GM19193 (cell line): ENCODE measurements around the gene SBNO1.
A peak's percentile ranks its signal among the peaks of the same experiment; 100 is the strongest.

ENCODE experiments used
- POLR2A ChIP-seq: IDR thresholded peaks from 4 replicates; pipeline ENCODE4 v1.6.1; 2011; ENCODE audit not compliant: insufficient read depth, insufficient read length; ENCODE audit errors: extremely low read depth

The SBNO1 gene

GRCh38 chr12:123364532-123365024 is at the start of gene SBNO1:
SBNO1 (minus strand) TSS chr12:123364847; CDS start chr12:123350441, 14,406 bp downstream.
- peak; percentile 82 for TF ChIP-seq POLR2A

DNA sequence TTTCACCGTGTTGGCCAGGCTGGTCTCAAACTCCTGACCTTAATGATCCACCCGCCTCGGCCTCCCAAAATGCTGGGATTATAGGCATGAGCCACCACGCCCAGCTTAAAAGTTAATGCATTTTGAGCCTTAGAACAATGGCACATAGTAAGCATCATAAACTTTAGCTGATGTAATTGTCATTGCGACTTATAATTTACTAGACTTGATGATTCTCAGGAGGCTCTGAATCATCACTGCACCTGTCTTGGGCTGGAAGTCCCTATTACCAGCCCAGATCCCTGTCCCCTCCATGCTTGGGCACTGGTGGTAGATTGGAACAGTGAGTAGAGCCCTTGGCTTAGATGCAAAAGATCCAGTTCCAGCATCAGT is 45.4 kb upstream of the SBNO1 start:
- TF ChIP-seq POLR2A, result no peak

DNA sequence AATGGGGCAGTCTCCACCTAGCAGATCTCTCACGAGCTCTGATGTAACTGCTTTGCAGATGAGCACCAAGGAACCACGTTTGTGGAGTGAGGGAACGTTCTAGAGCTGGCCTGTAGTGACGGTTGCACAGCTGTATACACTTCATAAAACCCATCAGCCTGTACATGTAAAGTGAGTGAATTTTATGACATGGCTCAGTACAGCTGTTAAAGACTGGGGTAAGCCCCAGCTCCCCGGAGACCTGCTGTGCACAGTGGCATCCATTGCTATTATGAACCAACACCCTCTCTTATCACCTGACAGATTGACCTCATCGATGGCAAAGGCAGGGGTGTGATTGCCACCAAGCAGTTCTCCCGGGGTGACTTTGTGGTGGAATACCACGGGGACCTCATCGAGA is 39.9 kb upstream of the SBNO1 start:
- TF ChIP-seq POLR2A, result no peak

- TF ChIP-seq POLR2A, result no peak
These were observed 37.4 kb upstream of the SBNO1 start for GRCh38 chr12:123401753-123402683.

DNA sequence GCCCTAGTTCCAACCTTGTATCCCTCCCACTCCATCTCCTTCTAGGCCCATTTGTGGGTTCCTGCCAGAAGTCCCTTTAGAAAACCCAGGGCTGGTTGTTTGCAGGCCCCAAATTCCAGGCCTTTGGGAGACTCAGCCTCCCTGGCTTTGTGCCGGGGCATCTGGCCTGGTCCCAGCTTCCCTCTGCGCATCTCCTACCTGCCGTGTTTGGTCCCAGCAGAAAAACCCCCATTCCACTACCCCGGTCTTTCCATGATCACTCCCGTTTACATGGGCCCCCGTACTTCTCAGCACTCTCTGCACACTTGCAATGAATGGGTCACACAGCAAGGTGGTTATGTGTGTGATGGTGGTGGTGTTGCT is 34.6 kb upstream of the SBNO1 start:
- no peak for TF ChIP-seq POLR2A

DNA sequence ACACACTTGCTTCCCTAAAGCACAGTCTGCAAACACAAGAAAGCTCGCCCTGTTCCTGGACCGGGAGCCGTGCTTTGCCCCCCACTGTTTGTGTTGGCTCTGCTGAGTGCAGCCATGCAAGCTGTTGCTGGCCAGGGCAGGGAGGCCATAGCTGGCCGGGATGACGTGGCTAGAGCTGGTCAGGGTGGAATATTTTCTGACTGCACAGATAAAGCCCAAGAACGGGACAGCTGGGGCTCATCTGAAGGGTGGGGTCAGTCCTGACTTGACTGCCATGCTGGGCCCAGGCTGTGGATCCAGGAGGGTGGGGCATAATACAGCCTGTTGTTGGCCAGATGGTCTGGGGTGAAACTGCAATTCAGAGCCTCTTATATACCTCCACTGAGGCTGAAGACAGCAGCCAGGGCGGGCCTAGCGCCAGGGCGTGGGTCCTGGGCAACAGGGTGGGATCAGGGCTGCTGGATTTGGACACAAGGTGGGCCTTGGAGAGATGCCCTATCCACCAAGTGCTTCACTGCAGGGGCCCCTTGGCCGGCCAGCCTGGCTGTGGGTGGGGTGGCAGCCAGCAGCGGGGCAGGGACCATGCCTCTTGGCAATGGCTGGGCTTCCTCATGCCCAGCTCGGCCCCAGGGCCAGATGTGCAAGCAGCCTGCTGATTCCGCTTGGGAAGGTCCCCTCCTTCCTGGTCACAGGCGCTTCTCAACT is 34.1 kb upstream of the SBNO1 start:
- no peak for TF ChIP-seq POLR2A

DNA sequence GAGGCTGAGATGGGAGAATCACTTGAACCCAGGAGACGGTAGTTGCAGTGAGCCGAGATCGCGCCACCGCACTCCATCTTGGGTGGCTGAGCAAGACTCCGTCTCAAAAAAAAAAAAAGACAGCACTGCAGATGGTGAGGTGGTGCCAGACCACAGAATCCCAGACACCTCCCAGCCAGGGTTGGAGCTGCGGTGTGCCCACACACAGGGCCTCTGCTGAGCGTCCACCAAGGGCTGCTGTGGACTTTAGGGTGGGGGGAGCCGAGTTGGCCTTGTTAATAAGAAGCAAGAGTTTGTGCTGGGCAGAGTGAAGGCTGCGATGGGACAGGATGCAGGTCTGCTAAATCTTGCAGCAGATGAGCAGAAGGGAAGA is 33.5 kb upstream of the SBNO1 start:
- TF ChIP-seq POLR2A, result no peak

DNA sequence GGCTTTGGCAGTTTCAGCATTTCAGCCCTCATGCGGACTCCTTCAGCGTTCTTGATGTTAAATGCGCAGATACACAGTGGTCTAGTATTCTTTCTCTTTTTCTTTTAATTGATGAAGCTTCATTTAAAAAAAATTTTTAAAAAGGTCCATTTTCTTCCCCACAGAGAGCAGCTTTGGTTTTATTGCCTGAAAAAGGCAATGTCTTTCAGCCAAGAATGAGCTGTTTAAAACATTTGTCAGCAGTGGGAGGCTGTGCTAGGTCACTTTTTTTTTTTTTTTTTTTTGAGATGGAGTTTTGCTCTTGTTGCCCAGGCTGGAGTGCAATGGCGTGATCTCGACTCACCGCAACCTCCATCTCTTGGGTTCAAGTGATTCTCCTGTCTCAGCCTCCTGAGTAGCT is 32.8 kb upstream of the SBNO1 start:
- TF ChIP-seq POLR2A, result no peak

DNA sequence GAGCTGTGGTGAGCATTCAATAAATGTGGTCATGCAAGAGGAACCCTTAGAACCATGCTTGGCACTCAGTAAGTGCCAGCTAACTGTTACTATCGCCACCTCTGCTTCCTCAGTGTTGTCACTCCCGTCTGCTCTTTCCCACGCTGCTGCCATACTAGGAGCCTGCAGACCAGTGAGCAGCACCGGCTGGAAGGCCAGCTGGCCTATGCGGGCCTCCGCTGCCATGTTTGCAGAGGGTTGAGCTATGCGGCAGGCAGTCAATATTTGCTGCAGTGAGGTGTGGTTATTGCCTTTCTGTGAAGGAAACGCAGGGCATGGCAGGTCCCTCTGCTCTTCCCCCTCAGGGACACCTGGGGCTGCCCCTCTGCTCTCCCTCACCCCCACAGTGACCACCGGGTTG is 32.3 kb upstream of the SBNO1 start:
- TF ChIP-seq POLR2A, result no peak

GRCh38 chr12:123396543-123396942 is 31.9 kb upstream of the SBNO1 start:
- TF ChIP-seq POLR2A, result no peak

GRCh38 chr12:123395236-123395635 is 30.6 kb upstream of the SBNO1 start:
- TF ChIP-seq POLR2A, result no peak

- no peak for TF ChIP-seq POLR2A
These were observed 29.1 kb upstream of the SBNO1 start for GRCh38 chr12:123393747-123394146.

GRCh38 chr12:123391546-123392343 is 27.1 kb upstream of the SBNO1 start:
- no peak for TF ChIP-seq POLR2A

DNA sequence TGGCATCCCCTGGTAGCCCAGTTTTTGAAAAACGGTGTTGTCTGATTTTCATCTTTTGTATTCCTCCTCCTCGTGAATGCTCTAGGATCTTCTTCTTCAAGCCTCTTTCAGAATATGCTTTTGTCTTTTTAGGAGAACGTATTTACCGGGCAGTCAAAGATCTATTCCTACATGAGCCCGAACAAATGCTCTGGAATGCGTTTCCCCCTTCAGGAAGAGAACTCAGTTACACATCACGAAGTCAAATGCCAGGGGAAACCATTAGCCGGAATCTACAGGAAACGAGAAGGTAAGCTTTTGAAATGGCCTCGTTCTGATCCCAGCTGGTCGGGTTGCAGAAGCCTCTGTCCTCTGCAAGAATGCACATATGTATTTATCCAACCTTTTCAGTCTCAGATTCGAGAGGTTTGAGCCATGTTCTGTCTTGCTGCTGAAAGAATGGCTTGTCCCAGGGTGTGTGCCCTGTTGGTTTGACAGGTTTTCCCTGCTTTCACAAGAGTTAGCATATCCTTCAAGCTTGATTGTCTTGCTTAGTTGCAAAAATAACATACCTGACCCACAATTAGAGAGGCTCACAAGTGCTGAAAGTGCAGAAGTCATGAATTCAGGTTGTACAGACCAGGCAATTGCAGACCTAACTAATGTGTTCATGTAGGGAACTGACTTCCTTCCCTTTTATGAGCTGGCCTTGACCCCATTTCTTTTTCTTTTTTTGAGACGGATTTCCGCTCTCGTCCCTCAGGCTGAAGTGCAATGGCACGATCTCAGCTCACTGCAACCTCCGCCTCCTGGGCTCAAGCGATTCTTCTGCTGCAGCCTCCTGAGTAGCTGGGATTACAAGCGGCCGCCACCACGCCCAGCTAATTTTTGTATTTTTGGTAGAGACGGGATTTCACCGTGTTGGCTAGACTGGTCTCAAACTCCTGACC is 26.1 kb upstream of the SBNO1 start:
- TF ChIP-seq POLR2A, result no peak

DNA sequence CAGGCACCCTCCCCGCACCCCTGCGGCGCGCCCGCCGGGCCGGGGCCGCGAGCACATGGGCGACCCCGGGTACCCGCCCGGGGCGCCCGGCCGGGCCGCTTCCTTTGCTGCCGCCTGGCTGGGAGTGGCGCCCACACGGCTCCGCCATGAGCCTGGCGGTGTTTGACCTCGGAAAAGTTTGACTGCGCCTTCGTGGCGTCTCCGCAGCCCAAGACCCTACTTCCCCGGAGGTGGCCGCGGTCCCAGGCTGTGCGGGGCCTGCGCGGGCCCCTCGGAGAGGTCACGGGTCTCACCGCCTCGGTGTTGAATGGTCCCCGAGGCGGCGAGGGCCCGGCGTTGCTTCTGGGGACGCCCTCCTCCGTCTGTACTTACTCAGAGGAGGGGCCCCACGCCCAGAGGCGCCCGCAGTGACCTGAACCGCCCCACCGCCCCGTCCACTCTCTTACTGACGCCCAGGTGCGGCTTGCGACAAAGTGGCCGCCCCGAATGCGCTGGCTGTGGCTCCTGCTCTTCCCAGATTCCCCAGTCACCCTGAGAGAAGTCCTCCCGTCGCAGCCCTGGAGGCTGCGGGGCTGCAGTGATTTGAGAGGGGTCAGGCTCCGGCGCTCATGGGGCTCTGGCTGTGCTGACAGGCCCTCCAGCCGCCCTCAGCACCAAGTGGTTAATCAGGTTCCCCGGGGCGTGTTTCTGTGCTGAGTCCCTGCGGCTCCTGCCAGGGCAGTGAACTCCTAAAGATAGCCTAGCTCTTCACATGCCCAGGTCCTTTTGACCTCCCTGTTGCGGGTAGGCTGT is 25.1 kb upstream of the SBNO1 start:
- no peak for TF ChIP-seq POLR2A
